Neural cell (in vitro differentiated cells): ENCODE measurements around the gene HAGHL. TPM values are rescaled to one million over a fixed set of nuclear protein-coding genes. Genes with fewer than 3 reads are reported as not detected.
A peak's percentile ranks its signal among the peaks of the same experiment; 100 is the strongest.

Experiments
- H2AFZ ChIP-seq: fragments of 200-600, 300-800 bp; sonication (generic), shearing (Covaris generic); 2 replicates; pipeline ENCODE4 v1.6.0; 2014; ENCODE audit warnings: low read depth, mild to moderate bottlenecking, antibody characterized with exemption, low read length, moderate library complexity
- H3F3A ChIP-seq: fragments of 200-600 bp; shearing (Covaris generic); 2 replicates; pipeline ENCODE4 v1.6.1; 2016; ENCODE audit warnings: mild to moderate bottlenecking, moderate library complexity, mixed read lengths, antibody characterized with exemption, low read length; ENCODE audit not compliant: insufficient read depth, poor library complexity, severe bottlenecking
- H3K27ac ChIP-seq: fragments of 200-600, 300-800 bp; sonication (generic), shearing (Covaris generic); 2 replicates; pipeline ENCODE4 v1.5.1; 2014; ENCODE audit warnings: mild to moderate bottlenecking, low read length, moderate library complexity
- H3K27me3 ChIP-seq: fragments of 300-800, 200-600 bp; sonication (generic), shearing (Covaris generic); 2 replicates; pipeline ENCODE4 v1.6.0; 2014; ENCODE audit warnings: mild to moderate bottlenecking, low read depth, low read length, moderate library complexity; ENCODE audit not compliant: insufficient read depth
- H3K36me3 ChIP-seq: fragments of 300-800, 200-600 bp; sonication (generic), shearing (Covaris generic); 2 replicates; pipeline ENCODE4 v1.5.1; 2014; ENCODE audit warnings: mild to moderate bottlenecking, antibody characterized with exemption, low read length, moderate library complexity; ENCODE audit not compliant: insufficient read depth
- H3K4me2 ChIP-seq: fragments of 300-800, 200-600 bp; sonication (generic), shearing (Covaris generic); 2 replicates; pipeline ENCODE4 v1.6.0; 2014; ENCODE audit warnings: mild to moderate bottlenecking, low read length
- H3K4me3 ChIP-seq: fragments of 300-800, 200-600 bp; sonication (generic), shearing (Covaris generic); 2 replicates; pipeline ENCODE4 v1.5.1; 2014; ENCODE audit warnings: mild to moderate bottlenecking, low read length, moderate library complexity
- H3K79me2 ChIP-seq: fragments of 200-600 bp; shearing (Covaris generic); replicated peaks from 2 replicates; pipeline ENCODE4 v1.6.0; 2014; ENCODE audit warnings: mild to moderate bottlenecking, low read length, moderate library complexity; ENCODE audit not compliant: insufficient read depth
- H3K9ac ChIP-seq: fragments of 300-800, 200-600 bp; sonication (generic), shearing (Covaris generic); 2 replicates; pipeline ENCODE4 v1.6.1; 2016; ENCODE audit warnings: mild to moderate bottlenecking, low read length, mixed read lengths
- H3K9me2 ChIP-seq: fragments of 200-600 bp; shearing (Covaris generic); 2 replicates; pipeline ENCODE4 v1.6.1; 2016; ENCODE audit warnings: mild to moderate bottlenecking, low read length, mixed read lengths; ENCODE audit not compliant: insufficient read depth
- H3K9me3 ChIP-seq: fragments of 200-600, 300-800 bp; sonication (generic), shearing (Covaris generic); 2 replicates; pipeline ENCODE4 v1.6.1; 2016; ENCODE audit warnings: mild to moderate bottlenecking, mixed run types, low read length, moderate library complexity, mixed read lengths
- H4K20me1 ChIP-seq: fragments of 200-600 bp; shearing (Covaris generic); 2 replicates; pipeline ENCODE4 v1.6.1; 2016; ENCODE audit warnings: mild to moderate bottlenecking, mixed run types; ENCODE audit not compliant: insufficient read depth
- CTCF ChIP-seq: fragments of 450-650 bp; IDR thresholded peaks from 2 replicates; pipeline ENCODE4 v1.5.1; 2014; ENCODE audit warnings: antibody characterized with exemption, mild to moderate bottlenecking, moderate library complexity; ENCODE audit not compliant: poor library complexity, severe bottlenecking
- EP300 ChIP-seq: fragments of 450-650 bp; conservative IDR thresholded peaks from 2 replicates; pipeline ENCODE4 v1.6.1; 2014; ENCODE audit warnings: antibody characterized with exemption, mild to moderate bottlenecking, moderate library complexity; ENCODE audit not compliant: poor library complexity, severe bottlenecking
- EZH2 ChIP-seq: fragments of 200-600, 300-800 bp; shearing (Covaris generic), sonication (generic); IDR thresholded peaks from 2 replicates; pipeline ENCODE4 v1.6.1; 2014; ENCODE audit warnings: antibody characterized with exemption, low read length, borderline replicate concordance, mild to moderate bottlenecking; ENCODE audit not compliant: insufficient read depth, poor library complexity, severe bottlenecking
- MXI1 ChIP-seq: fragments of 450-650 bp; conservative IDR thresholded peaks from 2 replicates; pipeline ENCODE4 v1.6.1; 2014; ENCODE audit warnings: antibody characterized with exemption, mild to moderate bottlenecking; ENCODE audit not compliant: poor library complexity, severe bottlenecking
- POLR2AphosphoS5 ChIP-seq: IDR thresholded peaks from 2 replicates; pipeline ENCODE4 v1.6.1; 2012
- RAD21 ChIP-seq: fragments of 450-650 bp; conservative IDR thresholded peaks from 2 replicates; pipeline ENCODE4 v1.6.1; 2014; ENCODE audit warnings: antibody characterized with exemption, mild to moderate bottlenecking, moderate library complexity
- REST ChIP-seq: IDR thresholded peaks from 2 replicates; pipeline ENCODE4 v1.6.1; 2012; ENCODE audit warnings: borderline replicate concordance
- SMC3 ChIP-seq: fragments of 450-650 bp; conservative IDR thresholded peaks from 2 replicates; pipeline ENCODE4 v1.6.1; 2014; ENCODE audit warnings: antibody characterized with exemption, mild to moderate bottlenecking, moderate library complexity; ENCODE audit not compliant: poor library complexity
- TAF1 ChIP-seq: IDR thresholded peaks from 2 replicates; pipeline ENCODE4 v1.6.1; 2012; ENCODE audit warnings: low read depth
- polyA plus RNA-seq: library from polyadenylated mRNA; depleted of rRNA; stranded (reverse); fragments of >200 nt; gene quantifications from 2 replicates; pipeline ENCODE4 v1.2.3, GENCODE V29; 2014

The HAGHL gene
- polyA plus RNA-seq, 1 donor from 2014 or later = 28.3 TPM

DNA sequence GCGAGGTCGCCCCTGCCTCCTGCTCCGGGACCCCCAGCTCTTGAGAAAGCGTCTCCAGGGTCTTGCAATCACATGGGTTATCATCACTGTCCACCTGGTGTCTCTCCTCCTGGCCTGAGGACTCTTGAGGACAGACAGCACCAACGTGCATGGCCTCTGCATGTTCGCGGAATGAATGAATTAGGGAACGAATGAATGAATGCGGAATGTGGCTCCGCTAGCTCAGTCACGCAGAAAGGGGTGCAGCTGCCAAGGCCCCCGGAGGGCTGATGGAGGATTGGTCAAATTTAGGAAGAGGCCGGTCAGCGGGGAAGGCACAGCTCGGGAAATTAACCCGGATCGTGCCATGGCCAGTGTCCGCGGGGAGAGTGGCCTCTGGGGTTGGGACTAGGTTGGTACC, 24.6 kb upstream of the HAGHL start:
- TF ChIP-seq POLR2AphosphoS5 (no peak), MXI1 (no peak), EP300 (no peak), REST (no peak), TAF1 (no peak), EZH2 (no peak), RAD21 (no peak), CTCF (no peak), SMC3 (no peak)
- Histone ChIP-seq H3K27me3 (peaks cover 31% of the 10 kb centered on the region), H3K9me2 (no peaks in the 10 kb centered on the region), H3K9me3 (no peaks in the 10 kb centered on the region), H3F3A (no peaks in the 10 kb centered on the region), H3K4me2 (no peak overlapping the region), H3K9ac (no peak overlapping the region), H3K4me3 (peak overlapping the region; percentile 62), H4K20me1 (peaks cover 50% of the 10 kb centered on the region), H3K36me3 (no peaks in the 10 kb centered on the region), H2AFZ (no peak overlapping the region), H3K79me2 (peaks cover 43% of the 10 kb centered on the region), H3K27ac (no peak overlapping the region)

- Histone ChIP-seq H3K4me3 (peak overlapping the region; percentile 96), H3K27me3 (peaks cover 31% of the 10 kb centered on the region), H3K9ac (no peak overlapping the region), H3K36me3 (no peaks in the 10 kb centered on the region), H3K9me2 (no peaks in the 10 kb centered on the region), H2AFZ (no peak overlapping the region), H3K4me2 (no peak overlapping the region), H4K20me1 (peaks cover 50% of the 10 kb centered on the region), H3K79me2 (peaks cover 43% of the 10 kb centered on the region), H3K9me3 (no peaks in the 10 kb centered on the region), H3F3A (no peaks in the 10 kb centered on the region), H3K27ac (no peak overlapping the region)
- no peak for TF ChIP-seq EZH2
Observed at GRCh38 chr16:703406-703805, 23.5 kb upstream of the HAGHL start.

DNA sequence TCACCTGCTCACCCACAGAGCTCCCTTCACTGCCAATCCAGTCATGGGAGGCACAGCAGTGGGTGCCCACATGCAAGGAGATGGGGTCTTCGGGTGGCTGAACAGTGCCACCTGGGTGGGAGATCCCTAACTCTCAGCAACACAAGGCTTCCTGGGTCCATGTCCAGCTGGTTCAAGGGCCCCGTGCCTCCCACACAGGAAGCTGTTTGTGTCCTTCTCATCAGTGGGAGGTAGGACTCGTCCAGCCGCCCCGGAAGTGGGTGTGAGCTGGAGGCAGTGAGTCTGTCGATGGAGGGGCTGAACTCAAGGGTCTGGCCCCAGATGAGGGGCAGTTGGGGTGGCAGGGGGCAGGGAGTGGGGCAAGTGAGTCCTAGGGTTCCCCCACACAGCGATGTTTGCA, 22.9 kb upstream of the HAGHL start:
- H3K9ac ChIP-seq = peak overlapping the region; percentile 89
- H3K27me3 ChIP-seq = peaks cover 31% of the 10 kb centered on the region
- no peak overlapping the region for H2AFZ ChIP-seq
- H3F3A ChIP-seq = no peaks in the 10 kb centered on the region
- TF ChIP-seq EZH2 = no peak
- H3K9me2 ChIP-seq = no peaks in the 10 kb centered on the region
- peak overlapping the region; percentile 87 for H3K4me2 ChIP-seq
- H3K79me2 ChIP-seq = peaks cover 43% of the 10 kb centered on the region
- H3K9me3 ChIP-seq = no peaks in the 10 kb centered on the region
- peaks cover 49% of the 10 kb centered on the region for H4K20me1 ChIP-seq
- peak overlapping the region; percentile 96 for H3K4me3 ChIP-seq
- H3K36me3 ChIP-seq = no peaks in the 10 kb centered on the region
- H3K27ac ChIP-seq = no peak overlapping the region
